Endothelial cell of umbilical vein (primary cell): ENCODE results near the gene ANKZF1. TPM values are rescaled to one million over a fixed set of nuclear protein-coding genes. Genes with fewer than 3 reads are reported as not detected.
A peak's percentile ranks its signal among the peaks of the same experiment; 100 is the strongest.

Experiments used
- BruUV-seq: library from RNA; stranded (reverse); fragments of 400-500 nt; replicated peaks from 2 replicates; lab custom pipeline; 2021; lab: Mats Ljungman, UMichigan
- CTCF ChIA-PET: fragments of 300-600, 350-600 bp; sonication (Branson Sonifier 250); formaldehyde crosslinking; loops from one replicate; lab custom pipeline; 2021; ENCODE audit warnings: antibody characterized with exemption, inconsistent platforms; lab: Charles Lee
- POLR2A ChIA-PET: fragments of 300-600, 350-600 bp; sonication (Branson Sonifier 250); formaldehyde crosslinking; loops from one replicate; lab custom pipeline; 2021; ENCODE audit warnings: antibody characterized with exemption, inconsistent platforms; lab: Charles Lee
- DNase-seq: peaks from one replicate; pipeline ENCODE4 v3.0.0-alpha.2; 2011; ENCODE audit warnings: low read depth, low spot score
- FAIRE-seq: peaks from 2 replicates; lab custom pipeline; 2011; peaks lifted over from hg19 to GRCh38; lab: Jason Lieb, UNC
- H2AFZ ChIP-seq: 2 replicates; pipeline ENCODE4 v1.6.0; 2012; ENCODE audit warnings: low read depth, low read length, control low read depth, inconsistent platforms
- H3K27ac ChIP-seq: 2 replicates; pipeline ENCODE4 v1.5.1; 2011; ENCODE audit warnings: low read depth, mild to moderate bottlenecking, control low read depth, low read length, moderate library complexity; ENCODE audit not compliant: insufficient read depth
- H3K27me3 ChIP-seq, 2 experiments: 2 replicates each; pipeline versions ENCODE4 v1.6.0 to v1.6.1; 2011; ENCODE audit warnings: low read length in 2 of 2, mixed read lengths in 1 of 2; ENCODE audit not compliant: control insufficient read depth in 2 of 2, insufficient read depth in 2 of 2
- H3K36me3 ChIP-seq, 2 experiments: 2 replicates in 1 of 2; 3 replicates in 1 of 2; pipeline ENCODE4 v1.5.1; 2011; ENCODE audit warnings: low read length in 2 of 2, mild to moderate bottlenecking in 1 of 2, moderate library complexity in 1 of 2; ENCODE audit not compliant: control insufficient read depth in 2 of 2, insufficient read depth in 2 of 2; ENCODE audit errors: extremely low read depth in 1 of 2
- H3K4me1 ChIP-seq: 3 replicates; pipeline ENCODE4 v1.5.1; 2011; ENCODE audit warnings: mild to moderate bottlenecking, low read length; ENCODE audit not compliant: control insufficient read depth, insufficient read depth; ENCODE audit errors: extremely low read depth
- H3K4me2 ChIP-seq: 2 replicates; pipeline ENCODE4 v1.6.1; 2011; ENCODE audit warnings: low read length, control low read depth, mixed read lengths; ENCODE audit not compliant: insufficient read depth
- H3K4me3 ChIP-seq, 3 experiments: fragments of 200-600 bp in 1 of 3; sonication (generic), shearing (Covaris generic) in 1 of 3; replicated peaks in 1 of 3; 2 replicates each; pipeline ENCODE4 v1.5.1; 2011 to 2016; ENCODE audit warnings: control low read depth in 3 of 3, low read length in 3 of 3, mild to moderate bottlenecking in 2 of 3, inconsistent platforms in 1 of 3, low read depth in 1 of 3, moderate library complexity in 1 of 3; ENCODE audit not compliant: insufficient read depth in 1 of 3
- H3K79me2 ChIP-seq: 2 replicates; pipeline ENCODE4 v1.6.0; 2012; ENCODE audit warnings: low read length, inconsistent platforms; ENCODE audit not compliant: control insufficient read depth, insufficient read depth
- H3K9ac ChIP-seq: replicated peaks from 2 replicates; pipeline ENCODE3; 2011; ENCODE audit warnings: low read length, control low read depth; ENCODE audit not compliant: insufficient read depth; ENCODE audit errors: extremely low read depth
- H3K9me1 ChIP-seq: replicated peaks from 3 replicates; pipeline ENCODE4 v1.6.0; 2011; ENCODE audit warnings: mild to moderate bottlenecking, low read length; ENCODE audit not compliant: control insufficient read depth, insufficient read depth; ENCODE audit errors: extremely low read depth
- H3K9me3 ChIP-seq: replicated peaks from 2 replicates; pipeline ENCODE4 v1.5.1; 2012; ENCODE audit warnings: low read length, inconsistent platforms; ENCODE audit not compliant: control insufficient read depth, insufficient read depth
- H4K20me1 ChIP-seq: replicated peaks from 2 replicates; pipeline ENCODE3; 2011; ENCODE audit warnings: mild to moderate bottlenecking, low read length; ENCODE audit not compliant: control insufficient read depth, insufficient read depth; ENCODE audit errors: extremely low read depth
- CTCF ChIP-seq, 2 donors: IDR thresholded peaks; 1 replicate in 1 of 2; 2 replicates in 1 of 2; pipeline ENCODE4 v1.5.1; 2011; ENCODE audit warnings: low read length in 2 of 2, mild to moderate bottlenecking in 2 of 2, moderate library complexity in 2 of 2, control low read depth in 1 of 2, inconsistent platforms in 1 of 2, low read depth in 1 of 2; ENCODE audit not compliant: insufficient read depth in 1 of 2; ENCODE audit errors: extremely low read depth in 1 of 2
- EZH2 ChIP-seq: IDR thresholded peaks from 2 replicates; pipeline ENCODE4 v1.6.1; 2012; ENCODE audit warnings: borderline replicate concordance, low read depth, mild to moderate bottlenecking, moderate library complexity, low read length, inconsistent platforms; ENCODE audit not compliant: severe bottlenecking
- FOS ChIP-seq: IDR thresholded peaks from 2 replicates; pipeline ENCODE4 v1.6.1; 2011; ENCODE audit warnings: mild to moderate bottlenecking, low read length, moderate library complexity, borderline replicate concordance; ENCODE audit not compliant: insufficient read depth
- GATA2 ChIP-seq: IDR thresholded peaks from 2 replicates; pipeline ENCODE4 v1.7.0; 2011; ENCODE audit warnings: low read depth, mild to moderate bottlenecking, moderate library complexity, mixed read lengths, low read length; ENCODE audit not compliant: insufficient read length, insufficient read depth
- JUN ChIP-seq: IDR thresholded peaks from 2 replicates; pipeline ENCODE4 v1.6.1; 2011; ENCODE audit warnings: borderline replicate concordance, low read depth; ENCODE audit not compliant: insufficient read length, insufficient read depth
- MAX ChIP-seq: IDR thresholded peaks from 2 replicates; pipeline ENCODE4 v1.6.1; 2011; ENCODE audit not compliant: insufficient read depth, insufficient read length
- MYC ChIP-seq: IDR thresholded peaks from one replicate; pipeline ENCODE4 v1.6.1; 2011; ENCODE audit warnings: mild to moderate bottlenecking, low read depth, low read length
- POLR2A ChIP-seq: IDR thresholded peaks from 2 replicates; pipeline ENCODE4 v1.6.1; 2012; ENCODE audit warnings: low read depth, mild to moderate bottlenecking, control low read depth, low read length
- POLR2AphosphoS5 ChIP-seq: IDR thresholded peaks from 2 replicates; pipeline ENCODE4 v1.6.1; 2012; ENCODE audit warnings: low read depth, mild to moderate bottlenecking, control low read depth, low read length, moderate library complexity; ENCODE audit not compliant: insufficient read depth
- dilution Hi-C: fragments of 300-500 bp; cut with MboI; formaldehyde crosslinking; loops from one replicate; pipeline ENCODE4 v1.15.0; 2019; ENCODE audit warnings: low sequenced_read_pairs; ENCODE audit not compliant: extremely low pct_ligation_motif_present
- intact Hi-C: fragments of 100-400 bp; cut with micrococcal nuclease; formaldehyde crosslinking; loops from one replicate; pipeline ENCODE4 v1.10.0; 2022
- polyA plus RNA-seq, 4 experiments: library from polyadenylated mRNA; depleted of rRNA in 3 of 4; stranded (reverse) in 3 of 4; unstranded in 1 of 4; fragments of >200 nt; gene quantifications; 2 replicates each; pipeline versions ENCODE4 v1.2.1 to v1.2.3, GENCODE V29; 2011 to 2012; ENCODE audit warnings: missing spikeins in 1 of 4
- total RNA-seq: library from RNA; stranded (reverse); gene quantifications from 2 replicates; pipeline ENCODE4 v1.2.3, GENCODE V29; 2021

The ANKZF1 gene
- total and polyA plus RNA-seq, 2 donors (not counting 3 experiments of a cell fraction or from before 2014, with no cell fraction given), result 26.5 to 36.2 TPM

- no peak for TF ChIP-seq MAX
- TF ChIP-seq FOS, result no peak
- TF ChIP-seq GATA2, result no peak
- no peak for TF ChIP-seq POLR2A
- TF ChIP-seq POLR2AphosphoS5, result no peak
- no peak for TF ChIP-seq CTCF (IDR thresholded peaks at IDR 0.05; ENCODE audit: extremely low read depth in 1 of 2, insufficient read depth in 1 of 2, low read depth in 1 of 2, low read length in 2 of 2)
- TF ChIP-seq JUN, result no peak
- no peak for TF ChIP-seq MYC
- TF ChIP-seq EZH2, result no peak
- CTCF ChIA-PET, result interaction anchor here (0.6 to 3.3 kb wide), 7 partner anchors 12 to 589 kb away, joined by 3 to 25 read pairs (median 4); partner anchors contain the start of genes BCS1L, CNPPD1, DNAJB2 and ZNF142
- Histone ChIP-seq H4K20me1 (no peaks in the 10 kb centered on the region), H3K9me3 (no peaks in the 10 kb centered on the region), H2AFZ (no peak overlapping the region), H3K4me3 (no peak overlapping the region), H3K4me1 (peaks cover 46% of the 10 kb centered on the region), H3K9ac (peak overlapping the region; percentile 42), H3K27me3 (no peaks in the 10 kb centered on the region), H3K4me2 (peak overlapping the region; percentile 27), H3K9me1 (no peaks in the 10 kb centered on the region), H3K27ac (peak overlapping the region; percentile 75), H3K36me3 (peaks cover 2% of the 10 kb centered on the region in 2 experiments), H3K79me2 (peaks cover 15% of the 10 kb centered on the region)
- POLR2A ChIA-PET, result interaction anchor here (1.0 to 1.5 kb wide), 5 partner anchors 19 to 72 kb away, joined by 3 to 7 read pairs (median 3); partner anchors contain the start of genes ANKZF1, ATG9A and CNPPD1
- dilution Hi-C loops, result no loop called here
- BruUV-seq, result no TSS peak
- FAIRE-seq (no peak), DNase-seq (no peak)
- intact Hi-C loops, result loop anchor here (1.0 kb wide), 2 partner anchors 20 to 30 kb away; partner anchors contain the start of genes ANKZF1, ATG9A and DNAJB2
Measured at GRCh38 chr2:219248845-219249202, 19.2 kb downstream of the ANKZF1 start.
